ENCODE measurements around the gene RFX2. TPM values are rescaled to one million over a fixed set of nuclear protein-coding genes. Genes with fewer than 3 reads are reported as not detected.
A peak's percentile ranks its signal among the peaks of the same experiment; 100 is the strongest.

RFX2 gene
- total and polyA plus RNA-seq, 9 of the 15 experiments (the other 6 are each of a cell fraction or from before 2014, with no cell fraction given) = 3.6 to 18.7 (median 8.7) TPM

DNA sequence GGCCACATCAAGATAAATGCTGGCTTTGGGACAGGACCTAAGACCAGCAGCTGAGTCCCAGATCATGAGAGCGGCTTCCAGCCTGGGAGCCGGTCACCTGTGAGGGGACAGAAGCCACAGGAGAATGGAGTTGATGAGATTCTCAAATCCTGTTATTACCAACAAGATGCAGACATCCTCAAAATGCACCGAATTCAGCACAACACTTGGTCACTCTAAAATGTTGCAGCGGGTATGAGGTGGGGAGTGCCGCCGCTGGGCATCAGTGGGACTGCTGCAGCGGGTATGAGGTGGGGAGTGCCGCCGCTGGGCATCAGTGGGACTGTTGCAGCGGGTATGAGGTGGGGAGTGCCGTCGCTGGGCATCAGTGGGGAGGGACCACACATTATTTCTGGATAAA lies 153.6 kb downstream of the RFX2 start:
- DNase-seq (ENCODE audit: extremely low read depth in 1 of 4, low spot score in 3 of 4) (no peak), ATAC-seq (no peak), FAIRE-seq (peak; percentile 19)
- ChIA-PET CTCF (ENCODE audit: low intra/inter-chr PET ratio) (no interaction called here), POLR2A (interaction anchor here (1.0 to 4.7 kb wide), 3 partner anchors 8 to 12 kb away, joined by 3 to 41 read pairs (median 3); no protein-coding TSS in a partner anchor)
- 86% methylated on average over 12 of the region's 12 CpGs for WGBS (ENCODE audit: insufficient coverage, low coverage, missing lambda C conversion rate)
- Histone ChIP-seq H3K4me2 (ENCODE audit: insufficient read depth, low read length) (no peak overlapping the region; the same call in 1 of the 2 replicates), H3K79me2 (ENCODE audit: control insufficient read depth, insufficient read depth, low read length) (peaks cover 96% of the 10 kb centered on the region), H2AFZ (ENCODE audit: low read depth, low read length) (no peak overlapping the region), H4K20me1 (replicated peaks; ENCODE audit: control insufficient read depth, insufficient read depth, low read length) (peaks cover 49% of the 10 kb centered on the region), H3K4me3 (no peak overlapping the region), H3K9me3 (replicated peaks; ENCODE audit: control insufficient read depth, insufficient read depth, low read depth, low read length) (no peaks in the 10 kb centered on the region), H3K27ac (ENCODE audit: extremely low read depth, low read depth, low read length) (peak overlapping the region; percentile 10; the same call in 1 of the 3 replicates), H3K36me3 (ENCODE audit: control insufficient read depth, insufficient read depth, low read length) (peaks cover 21% of the 10 kb centered on the region; the same call in 2 of the 3 replicates), H3K9me1 (ENCODE audit: control insufficient read depth, insufficient read depth, low read length) (peaks cover 4% of the 10 kb centered on the region), H3K4me1 (replicated peaks in 1 of 2; ENCODE audit: control insufficient read depth in 2 of 2, insufficient read depth in 2 of 2, low read length in 2 of 2) (peaks cover 46 to 47% of the 10 kb centered on the region in 2 experiments), H3K27me3 (ENCODE audit: control insufficient read depth in 2 of 2, insufficient read depth in 2 of 2, low read length in 2 of 2) (no peaks in the 10 kb centered on the region), H3K9ac (ENCODE audit: insufficient read depth in 1 of 2, low read depth in 2 of 2, low read length in 2 of 2) (peak overlapping the region; percentile 0 to 78; a peak in 1 of 4 replicates)
- intact Hi-C loops (cut with micrococcal nuclease) = no loop called here
- TF ChIP-seq HNRNPUL1 (IDR thresholded peaks at IDR 0.05; ENCODE audit: low read length) (no peak), TAF1 (IDR thresholded peaks at IDR 0.05; ENCODE audit: control insufficient read depth, extremely low read depth, insufficient read depth, low read length, severe bottlenecking) (no peak)
- TF ChIP-seq, protein P1, sequence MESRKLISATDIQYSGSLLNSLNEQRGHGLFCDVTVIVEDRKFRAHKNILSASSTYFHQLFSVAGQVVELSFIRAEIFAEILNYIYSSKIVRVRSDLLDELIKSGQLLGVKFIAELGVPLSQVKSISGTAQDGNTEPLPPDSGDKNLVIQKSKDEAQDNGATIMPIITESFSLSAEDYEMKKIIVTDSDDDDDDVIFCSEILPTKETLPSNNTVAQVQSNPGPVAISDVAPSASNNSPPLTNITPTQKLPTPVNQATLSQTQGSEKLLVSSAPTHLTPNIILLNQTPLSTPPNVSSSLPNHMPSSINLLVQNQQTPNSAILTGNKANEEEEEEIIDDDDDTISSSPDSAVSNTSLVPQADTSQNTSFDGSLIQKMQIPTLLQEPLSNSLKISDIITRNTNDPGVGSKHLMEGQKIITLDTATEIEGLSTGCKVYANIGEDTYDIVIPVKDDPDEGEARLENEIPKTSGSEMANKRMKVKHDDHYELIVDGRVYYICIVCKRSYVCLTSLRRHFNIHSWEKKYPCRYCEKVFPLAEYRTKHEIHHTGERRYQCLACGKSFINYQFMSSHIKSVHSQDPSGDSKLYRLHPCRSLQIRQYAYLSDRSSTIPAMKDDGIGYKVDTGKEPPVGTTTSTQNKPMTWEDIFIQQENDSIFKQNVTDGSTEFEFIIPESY (CRISPR knock-in tag; IDR thresholded peaks at IDR 0.05) = peak; percentile 47; the same call in 1 of the 2 replicates
- TF ChIP-seq, protein P2, sequence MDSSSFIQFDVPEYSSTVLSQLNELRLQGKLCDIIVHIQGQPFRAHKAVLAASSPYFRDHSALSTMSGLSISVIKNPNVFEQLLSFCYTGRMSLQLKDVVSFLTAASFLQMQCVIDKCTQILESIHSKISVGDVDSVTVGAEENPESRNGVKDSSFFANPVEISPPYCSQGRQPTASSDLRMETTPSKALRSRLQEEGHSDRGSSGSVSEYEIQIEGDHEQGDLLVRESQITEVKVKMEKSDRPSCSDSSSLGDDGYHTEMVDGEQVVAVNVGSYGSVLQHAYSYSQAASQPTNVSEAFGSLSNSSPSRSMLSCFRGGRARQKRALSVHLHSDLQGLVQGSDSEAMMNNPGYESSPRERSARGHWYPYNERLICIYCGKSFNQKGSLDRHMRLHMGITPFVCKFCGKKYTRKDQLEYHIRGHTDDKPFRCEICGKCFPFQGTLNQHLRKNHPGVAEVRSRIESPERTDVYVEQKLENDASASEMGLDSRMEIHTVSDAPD (CRISPR knock-in tag; IDR thresholded peaks at IDR 0.05) = no peak
- BruUV-seq (replicated peaks) = no TSS peak
- in situ Hi-C loops (cut with MboI) = no loop called here
